NCI-H69 (cell line): ENCODE results near the gene KLK7.

Experiments used
- DNase-seq: peaks from one replicate; lab custom pipeline; 2025; lab: John Stamatoyannopoulos, UW

Gene KLK7

GRCh38 chr19:50932018-50932689, 51.6 kb downstream of the KLK7 start:
- no peak for DNase-seq

GRCh38 chr19:50931023-50931422, 52.7 kb downstream of the KLK7 start:
- no peak for DNase-seq

- no peak for DNase-seq
Observed at GRCh38 chr19:50928831-50929230, 54.9 kb downstream of the KLK7 start.
